WTC11 (cell line): ENCODE results near the gene LENG8.

Experiments
- ATF2 ChIP-seq: sonication (generic); formaldehyde crosslinking; IDR thresholded peaks from 2 replicates; pipeline ENCODE4 v1.8.1; 2022; ENCODE audit warnings: low read depth, missing genetic modification reagents, borderline replicate concordance
- CREB1 ChIP-seq: sonication (generic); formaldehyde crosslinking; IDR thresholded peaks from 2 replicates; pipeline ENCODE4 v1.8.0; 2023; ENCODE audit warnings: mild to moderate bottlenecking, missing genetic modification reagents
- ELF4 ChIP-seq: sonication (generic); formaldehyde crosslinking; IDR thresholded peaks from 2 replicates; pipeline ENCODE4 v1.8.1; 2022; ENCODE audit warnings: low read depth, mild to moderate bottlenecking, moderate library complexity, missing genetic modification reagents
- GTF2I ChIP-seq: fragments of 250-450 bp; sonication (Bioruptor Pico); conservative IDR thresholded peaks from 2 replicates; pipeline ENCODE4 v1.4.0; 2021; ENCODE audit warnings: mild to moderate bottlenecking
- IRF2 ChIP-seq: sonication (generic); formaldehyde crosslinking; IDR thresholded peaks from 2 replicates; pipeline ENCODE4 v1.8.0; 2022; ENCODE audit warnings: low read depth, missing genetic modification reagents, borderline replicate concordance
- MAX ChIP-seq: sonication (generic); formaldehyde crosslinking; IDR thresholded peaks from 2 replicates; pipeline ENCODE4 v1.8.0; 2022; ENCODE audit warnings: mild to moderate bottlenecking, missing genetic modification reagents
- NR3C1 ChIP-seq: sonication (generic); formaldehyde crosslinking; conservative IDR thresholded peaks from 2 replicates; pipeline ENCODE4 v1.8.1; 2023; ENCODE audit warnings: low read depth, mild to moderate bottlenecking, missing genetic modification reagents
- PRRX2 ChIP-seq: fragments of 250-450 bp; sonication (Bioruptor Pico); IDR thresholded peaks from 2 replicates; pipeline ENCODE4 v1.8.0; 2021; ENCODE audit warnings: mild to moderate bottlenecking
- ZBTB21 ChIP-seq: sonication (generic); formaldehyde crosslinking; IDR thresholded peaks from 2 replicates; pipeline ENCODE4 v1.8.1; 2023; ENCODE audit warnings: mild to moderate bottlenecking, missing genetic modification reagents, borderline replicate concordance
- TF ChIP-seq, protein P1 (sequence below): fragments of 200-600 bp; IDR thresholded peaks from 2 replicates; pipeline ENCODE4 v1.8.0; 2022; ENCODE audit warnings: antibody characterized with exemption
- TF ChIP-seq, protein P2 (sequence below): fragments of 250-450 bp; sonication (Bioruptor Pico); IDR thresholded peaks from 2 replicates; pipeline ENCODE4 v2.1.2; 2022; ENCODE audit warnings: mild to moderate bottlenecking, moderate library complexity

DNA sequence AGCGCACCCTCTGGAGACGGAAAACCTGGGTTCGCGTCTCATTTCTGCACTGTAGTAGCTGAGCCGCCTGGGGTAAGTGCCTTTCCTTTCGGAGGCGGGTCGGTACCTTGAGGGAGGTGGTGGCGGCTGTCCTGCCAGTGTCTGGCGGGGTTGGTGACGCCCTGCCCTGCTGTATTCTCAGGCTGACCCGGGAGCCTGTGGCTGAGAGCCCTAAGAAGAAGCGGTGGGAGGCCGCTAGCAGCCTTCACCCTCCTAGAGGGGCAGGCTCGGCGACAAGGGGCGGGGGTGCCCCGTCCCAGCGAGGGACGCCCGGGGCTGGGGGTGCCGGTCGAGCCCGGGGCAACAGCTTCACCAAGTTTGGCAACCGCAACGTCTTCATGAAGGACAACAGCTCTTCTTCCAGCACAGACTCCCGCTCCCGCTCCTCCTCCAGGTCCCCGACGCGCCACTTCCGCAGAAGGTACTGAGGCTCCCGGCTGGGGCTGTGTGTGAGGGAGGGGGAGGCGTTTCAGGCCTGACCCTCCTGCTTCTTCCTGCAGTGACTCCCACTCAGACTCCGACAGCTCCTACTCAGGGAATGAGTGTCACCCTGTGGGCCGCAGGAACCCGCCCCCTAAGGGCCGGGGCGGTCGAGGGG is 6.9 kb downstream of the LENG8 start:
- TF ChIP-seq, protein P1, sequence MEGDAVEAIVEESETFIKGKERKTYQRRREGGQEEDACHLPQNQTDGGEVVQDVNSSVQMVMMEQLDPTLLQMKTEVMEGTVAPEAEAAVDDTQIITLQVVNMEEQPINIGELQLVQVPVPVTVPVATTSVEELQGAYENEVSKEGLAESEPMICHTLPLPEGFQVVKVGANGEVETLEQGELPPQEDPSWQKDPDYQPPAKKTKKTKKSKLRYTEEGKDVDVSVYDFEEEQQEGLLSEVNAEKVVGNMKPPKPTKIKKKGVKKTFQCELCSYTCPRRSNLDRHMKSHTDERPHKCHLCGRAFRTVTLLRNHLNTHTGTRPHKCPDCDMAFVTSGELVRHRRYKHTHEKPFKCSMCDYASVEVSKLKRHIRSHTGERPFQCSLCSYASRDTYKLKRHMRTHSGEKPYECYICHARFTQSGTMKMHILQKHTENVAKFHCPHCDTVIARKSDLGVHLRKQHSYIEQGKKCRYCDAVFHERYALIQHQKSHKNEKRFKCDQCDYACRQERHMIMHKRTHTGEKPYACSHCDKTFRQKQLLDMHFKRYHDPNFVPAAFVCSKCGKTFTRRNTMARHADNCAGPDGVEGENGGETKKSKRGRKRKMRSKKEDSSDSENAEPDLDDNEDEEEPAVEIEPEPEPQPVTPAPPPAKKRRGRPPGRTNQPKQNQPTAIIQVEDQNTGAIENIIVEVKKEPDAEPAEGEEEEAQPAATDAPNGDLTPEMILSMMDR, result no peak
- TF ChIP-seq ATF2 (CRISPR knock-in tag) (no peak), ELF4 (CRISPR knock-in tag) (no peak), GTF2I (CRISPR knock-in tag) (no peak), PRRX2 (CRISPR knock-in tag) (no peak), ZBTB21 (CRISPR knock-in tag) (no peak), IRF2 (CRISPR knock-in tag) (no peak), MAX (CRISPR knock-in tag) (no peak), CREB1 (no peak), NR3C1 (CRISPR knock-in tag) (no peak)
- TF ChIP-seq, protein P2, sequence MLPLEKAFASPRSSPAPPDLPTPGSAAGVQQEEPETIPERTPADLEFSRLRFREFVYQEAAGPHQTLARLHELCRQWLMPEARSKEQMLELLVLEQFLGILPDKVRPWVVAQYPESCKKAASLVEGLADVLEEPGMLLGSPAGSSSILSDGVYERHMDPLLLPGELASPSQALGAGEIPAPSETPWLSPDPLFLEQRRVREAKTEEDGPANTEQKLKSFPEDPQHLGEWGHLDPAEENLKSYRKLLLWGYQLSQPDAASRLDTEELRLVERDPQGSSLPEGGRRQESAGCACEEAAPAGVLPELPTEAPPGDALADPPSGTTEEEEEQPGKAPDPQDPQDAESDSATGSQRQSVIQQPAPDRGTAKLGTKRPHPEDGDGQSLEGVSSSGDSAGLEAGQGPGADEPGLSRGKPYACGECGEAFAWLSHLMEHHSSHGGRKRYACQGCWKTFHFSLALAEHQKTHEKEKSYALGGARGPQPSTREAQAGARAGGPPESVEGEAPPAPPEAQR (CRISPR knock-in tag), result no peak
